Fibroblast of lung (primary cell): ENCODE measurements around the gene ARHGAP6.

Experiments
- CTCF ChIP-seq, 2 donors: IDR thresholded peaks in 1 of 2; conservative IDR thresholded peaks in 1 of 2; 1 replicate in 1 of 2; 2 replicates in 1 of 2; pipeline ENCODE4 v1.5.1; 2011 to 2012; ENCODE audit warnings: low read length in 2 of 2, control low read depth in 1 of 2, inconsistent platforms in 1 of 2, low read depth in 1 of 2, mild to moderate bottlenecking in 1 of 2
- EZH2 ChIP-seq: IDR thresholded peaks from 2 replicates; pipeline ENCODE4 v1.5.1; 2012; ENCODE audit warnings: low read length, control low read depth, mild to moderate bottlenecking; ENCODE audit errors: missing control alignments

- TF ChIP-seq CTCF (conservative IDR thresholded peaks at IDR 0.05 in 1 of 2, IDR thresholded peaks at IDR 0.05 in 1 of 2; ENCODE audit: low read depth in 1 of 2, low read length in 2 of 2) (no peak), EZH2 (no peak)
These were observed 77.6 kb downstream of the ARHGAP6 start for GRCh38 chrX:11588097-11588496.
